Astrocyte (in vitro differentiated cells and primary cell): ENCODE results near the gene PRCD.

Source experiments
- EZH2 ChIP-seq: IDR thresholded peaks from 2 replicates; pipeline ENCODE4 v1.6.1; 2012; ENCODE audit warnings: mild to moderate bottlenecking, low read length, inconsistent platforms; ENCODE audit not compliant: insufficient read depth
- TF ChIP-seq, protein P1 (sequence below): IDR thresholded peaks from 2 replicates; pipeline ENCODE4 v1.5.1; 2011; ENCODE audit warnings: low read depth, mild to moderate bottlenecking, inconsistent platforms, low read length, moderate library complexity; ENCODE audit not compliant: insufficient read depth

DNA sequence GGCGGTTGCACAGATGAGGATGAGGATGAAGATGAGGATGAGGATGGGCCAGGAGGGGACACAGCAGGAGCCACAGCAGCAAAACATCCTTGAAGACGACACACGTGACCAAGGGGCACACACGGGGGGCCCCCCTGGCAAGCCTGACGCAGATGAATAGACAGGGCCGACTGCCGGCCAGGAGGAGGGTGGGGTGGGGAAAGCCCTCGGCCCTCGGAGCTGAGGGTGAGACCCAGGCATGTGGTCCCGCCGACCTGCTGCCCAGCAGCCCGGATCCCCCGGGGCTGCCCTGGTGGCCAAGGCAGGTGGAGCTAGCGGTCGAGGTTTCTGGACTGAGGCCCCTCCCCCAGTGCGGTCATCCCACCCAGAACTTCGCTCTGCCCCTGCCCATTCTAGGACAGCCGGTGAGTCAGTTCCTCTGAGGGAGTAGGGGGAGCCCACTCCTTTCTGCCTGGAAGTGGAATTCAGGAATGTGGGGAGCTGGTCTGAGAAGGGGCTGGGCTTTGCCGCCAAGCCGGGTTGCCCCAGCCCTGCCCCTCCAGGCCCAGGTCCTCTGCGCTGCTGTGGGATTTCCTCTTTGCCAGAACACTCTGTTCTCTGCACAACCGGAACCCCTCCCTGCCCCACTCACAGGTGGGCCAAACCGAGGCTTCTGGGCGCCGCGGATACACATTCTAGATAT, 12.3 kb upstream of the PRCD start:
- TF ChIP-seq, protein P1, sequence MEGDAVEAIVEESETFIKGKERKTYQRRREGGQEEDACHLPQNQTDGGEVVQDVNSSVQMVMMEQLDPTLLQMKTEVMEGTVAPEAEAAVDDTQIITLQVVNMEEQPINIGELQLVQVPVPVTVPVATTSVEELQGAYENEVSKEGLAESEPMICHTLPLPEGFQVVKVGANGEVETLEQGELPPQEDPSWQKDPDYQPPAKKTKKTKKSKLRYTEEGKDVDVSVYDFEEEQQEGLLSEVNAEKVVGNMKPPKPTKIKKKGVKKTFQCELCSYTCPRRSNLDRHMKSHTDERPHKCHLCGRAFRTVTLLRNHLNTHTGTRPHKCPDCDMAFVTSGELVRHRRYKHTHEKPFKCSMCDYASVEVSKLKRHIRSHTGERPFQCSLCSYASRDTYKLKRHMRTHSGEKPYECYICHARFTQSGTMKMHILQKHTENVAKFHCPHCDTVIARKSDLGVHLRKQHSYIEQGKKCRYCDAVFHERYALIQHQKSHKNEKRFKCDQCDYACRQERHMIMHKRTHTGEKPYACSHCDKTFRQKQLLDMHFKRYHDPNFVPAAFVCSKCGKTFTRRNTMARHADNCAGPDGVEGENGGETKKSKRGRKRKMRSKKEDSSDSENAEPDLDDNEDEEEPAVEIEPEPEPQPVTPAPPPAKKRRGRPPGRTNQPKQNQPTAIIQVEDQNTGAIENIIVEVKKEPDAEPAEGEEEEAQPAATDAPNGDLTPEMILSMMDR, result no peak
- no peak for TF ChIP-seq EZH2
